Measurements from ENCODE around the gene FASLG.

- TF ChIP-seq, protein P1, sequence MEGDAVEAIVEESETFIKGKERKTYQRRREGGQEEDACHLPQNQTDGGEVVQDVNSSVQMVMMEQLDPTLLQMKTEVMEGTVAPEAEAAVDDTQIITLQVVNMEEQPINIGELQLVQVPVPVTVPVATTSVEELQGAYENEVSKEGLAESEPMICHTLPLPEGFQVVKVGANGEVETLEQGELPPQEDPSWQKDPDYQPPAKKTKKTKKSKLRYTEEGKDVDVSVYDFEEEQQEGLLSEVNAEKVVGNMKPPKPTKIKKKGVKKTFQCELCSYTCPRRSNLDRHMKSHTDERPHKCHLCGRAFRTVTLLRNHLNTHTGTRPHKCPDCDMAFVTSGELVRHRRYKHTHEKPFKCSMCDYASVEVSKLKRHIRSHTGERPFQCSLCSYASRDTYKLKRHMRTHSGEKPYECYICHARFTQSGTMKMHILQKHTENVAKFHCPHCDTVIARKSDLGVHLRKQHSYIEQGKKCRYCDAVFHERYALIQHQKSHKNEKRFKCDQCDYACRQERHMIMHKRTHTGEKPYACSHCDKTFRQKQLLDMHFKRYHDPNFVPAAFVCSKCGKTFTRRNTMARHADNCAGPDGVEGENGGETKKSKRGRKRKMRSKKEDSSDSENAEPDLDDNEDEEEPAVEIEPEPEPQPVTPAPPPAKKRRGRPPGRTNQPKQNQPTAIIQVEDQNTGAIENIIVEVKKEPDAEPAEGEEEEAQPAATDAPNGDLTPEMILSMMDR (IDR thresholded peaks at IDR 0.05): no peak
- TF ChIP-seq POLR2A (IDR thresholded peaks at IDR 0.05): no peak
These were observed 15.9 kb upstream of the FASLG start for GRCh38 chr1:172642970-172643369.
